ENCODE results near the gene ITPK1.
A peak's percentile ranks its signal among the peaks of the same experiment; 100 is the strongest.

ITPK1 gene

GRCh38 chr14:92906823-92907222 is 208.9 kb downstream of the ITPK1 start:
- peak; percentile 50 for DNase-seq

- no peak for DNase-seq
These were observed 209.3 kb downstream of the ITPK1 start for GRCh38 chr14:92906420-92906819.

GRCh38 chr14:92905667-92906066 is 210.1 kb downstream of the ITPK1 start:
- no peak for DNase-seq

GRCh38 chr14:92903359-92903758 is 212.4 kb downstream of the ITPK1 start:
- DNase-seq, result no peak

- DNase-seq, result no peak
These were observed 213.0 kb downstream of the ITPK1 start for GRCh38 chr14:92902726-92903125.

GRCh38 chr14:92902191-92902590 is 213.5 kb downstream of the ITPK1 start:
- no peak for DNase-seq

GRCh38 chr14:92900660-92901059 is 215.1 kb downstream of the ITPK1 start:
- DNase-seq, result no peak

- DNase-seq, result no peak
These were observed 217.1 kb downstream of the ITPK1 start for GRCh38 chr14:92898566-92899131.

- no peak for DNase-seq
These were observed 217.7 kb downstream of the ITPK1 start for GRCh38 chr14:92897922-92898565.

- DNase-seq, result no peak
These were observed 220.3 kb downstream of the ITPK1 start for GRCh38 chr14:92895352-92895878.

GRCh38 chr14:92892589-92892988 is 223.1 kb downstream of the ITPK1 start:
- DNase-seq, result no peak

GRCh38 chr14:92890830-92891588 is 224.7 kb downstream of the ITPK1 start:
- DNase-seq, result peak; percentile 96

GRCh38 chr14:92888896-92889295 is 226.8 kb downstream of the ITPK1 start:
- DNase-seq, result no peak

GRCh38 chr14:92887157-92887556 is 228.6 kb downstream of the ITPK1 start:
- DNase-seq, result no peak
